Measurements from ENCODE around the gene LUZP2.

LUZP2 gene

GRCh38 chr11:24734742-24735237 is 237.9 kb downstream of the LUZP2 start:
- DNase-seq: no peak

GRCh38 chr11:24738972-24739371 is 242.1 kb downstream of the LUZP2 start:
- no peak for DNase-seq

- no peak for DNase-seq
Observed at GRCh38 chr11:24739637-24740036, 242.8 kb downstream of the LUZP2 start.

DNA sequence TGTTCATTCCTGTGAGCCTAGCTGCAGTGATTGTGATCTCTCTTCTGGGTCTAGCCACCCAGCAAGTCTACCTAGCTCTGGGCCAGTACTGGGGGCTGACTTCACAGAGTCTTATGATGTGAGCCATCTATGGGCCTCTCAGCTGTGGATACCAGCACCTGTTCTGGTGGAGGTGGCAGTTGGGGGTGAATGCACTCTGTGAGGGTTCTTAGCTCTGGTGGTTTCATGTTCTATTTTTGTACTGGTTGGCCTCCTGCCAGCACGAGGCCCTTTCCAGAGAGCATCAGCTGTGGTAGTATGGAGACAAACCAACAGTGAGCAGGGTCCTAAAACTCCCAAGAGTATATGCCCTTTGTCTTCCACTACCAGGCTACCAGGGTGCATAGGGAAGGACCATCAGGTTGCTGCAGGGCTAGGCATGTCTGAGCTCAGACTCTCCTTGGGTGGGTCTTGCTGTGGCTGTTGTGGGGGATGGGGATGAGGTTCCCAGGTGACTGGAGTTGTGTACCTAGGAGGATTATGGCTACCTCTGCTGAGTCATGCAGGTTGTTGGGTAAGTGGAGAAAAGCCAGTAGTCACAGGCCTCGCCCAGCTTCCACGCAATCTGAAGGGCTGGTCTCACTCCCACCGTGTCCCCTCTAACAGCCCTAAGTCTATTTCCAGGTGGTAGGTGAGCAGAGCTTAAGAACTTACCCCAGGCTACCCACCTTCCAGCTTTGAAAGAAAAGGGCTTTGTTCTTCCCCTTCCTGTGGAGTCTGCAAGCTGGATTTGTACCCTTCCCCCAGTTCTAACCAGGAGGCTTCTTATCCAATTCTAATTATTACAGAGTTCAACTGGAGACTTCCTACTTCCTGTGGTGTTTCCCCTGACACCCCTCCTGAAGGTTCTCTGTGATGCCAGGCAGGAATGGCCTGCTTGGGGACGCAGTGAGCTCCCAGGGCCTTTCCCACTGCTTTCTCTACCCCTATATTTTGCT is 250.7 kb downstream of the LUZP2 start:
- no peak for DNase-seq

- no peak for DNase-seq
Observed at GRCh38 chr11:24748261-24748660, 251.4 kb downstream of the LUZP2 start.

GRCh38 chr11:24754406-24754805 is 257.6 kb downstream of the LUZP2 start:
- DNase-seq: no peak

DNA sequence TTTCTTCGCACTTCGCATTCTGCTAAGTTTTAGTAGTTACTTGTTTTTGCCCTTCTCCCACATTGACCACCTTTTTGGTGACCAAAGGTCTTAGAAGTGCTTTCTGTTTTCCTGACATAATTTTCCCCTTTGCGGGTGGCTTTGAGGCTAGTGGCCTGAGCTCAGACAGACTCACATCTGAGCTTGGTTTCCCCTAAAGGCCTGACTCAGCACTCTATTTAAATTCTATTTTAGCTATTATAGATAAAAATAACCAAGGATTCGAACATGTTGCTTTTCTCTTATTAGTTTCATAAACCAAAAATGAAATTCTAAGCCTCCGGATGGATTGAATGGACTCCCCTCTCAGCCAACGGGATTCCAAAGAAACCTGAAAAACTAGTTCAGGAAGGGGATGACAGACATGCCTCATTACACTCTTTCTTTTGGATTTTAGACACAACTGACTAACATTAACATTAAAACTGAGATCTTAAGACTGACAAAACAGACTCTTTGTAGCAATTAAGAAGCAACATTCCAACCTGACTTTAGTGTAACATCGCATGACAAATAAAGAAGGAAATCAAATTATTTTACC is 258.5 kb downstream of the LUZP2 start:
- no peak for DNase-seq

GRCh38 chr11:24759742-24760141 is 262.9 kb downstream of the LUZP2 start:
- DNase-seq: no peak

- no peak for DNase-seq
Observed at GRCh38 chr11:24760681-24761080, 263.8 kb downstream of the LUZP2 start.

- no peak for DNase-seq
Observed at GRCh38 chr11:24762076-24762475, 265.2 kb downstream of the LUZP2 start.

DNA sequence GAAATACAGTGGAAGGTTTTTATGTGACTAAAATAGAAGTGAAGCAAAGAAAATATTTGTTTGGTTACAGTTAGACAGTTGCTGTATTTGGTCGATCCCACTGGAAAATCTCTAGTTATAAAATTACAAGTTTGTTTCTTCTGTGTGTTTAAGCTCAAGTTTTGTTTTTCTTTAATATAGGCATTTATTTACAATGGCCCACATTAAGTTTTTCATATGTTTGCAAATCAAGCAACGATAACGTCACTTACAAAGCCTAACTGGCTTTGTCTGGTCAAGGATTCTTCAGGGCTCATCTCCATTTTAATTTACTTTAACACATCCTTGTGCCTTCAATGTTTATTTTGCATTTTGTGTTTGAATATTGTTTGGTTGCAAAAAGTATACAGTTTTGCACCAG is 270.6 kb downstream of the LUZP2 start:
- DNase-seq: no peak

DNA sequence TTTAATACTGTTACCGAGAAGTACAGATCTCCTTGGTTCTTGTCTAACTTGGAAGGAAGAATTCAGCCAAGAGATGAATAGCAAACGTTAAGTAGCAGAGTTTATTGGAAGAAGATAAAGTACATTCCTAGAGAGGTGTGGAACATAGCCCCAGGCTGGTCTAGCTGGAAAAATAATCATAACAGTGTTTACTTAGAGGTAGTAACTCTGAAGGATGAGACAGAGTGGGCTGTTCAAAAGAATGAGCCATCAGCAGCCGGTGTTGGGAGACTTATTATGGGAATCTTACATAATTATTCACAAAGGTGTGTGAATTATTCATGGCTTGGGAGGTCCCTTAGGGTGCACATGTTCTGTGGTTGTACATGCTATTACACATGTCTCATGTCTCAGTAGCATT is 276.5 kb downstream of the LUZP2 start:
- no peak for DNase-seq

DNA sequence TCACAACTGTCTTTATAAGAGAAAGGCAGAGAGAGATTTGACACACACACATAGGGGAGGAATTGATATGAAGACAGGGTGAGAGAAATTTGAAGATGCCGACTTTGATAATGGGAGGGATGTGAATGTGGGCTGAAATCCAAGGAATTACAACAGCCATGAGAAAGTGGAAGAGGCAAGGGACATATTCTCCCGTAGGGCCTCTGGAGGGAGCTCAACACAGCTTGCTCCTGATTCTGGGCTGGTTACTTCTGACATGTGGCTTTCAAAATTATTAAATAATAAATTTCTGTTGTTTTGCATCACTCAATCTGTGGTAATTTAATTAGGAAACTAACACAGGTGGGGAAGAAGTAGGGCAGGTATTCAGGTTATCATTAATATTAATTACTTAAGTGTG is 282.9 kb downstream of the LUZP2 start:
- no peak for DNase-seq

GRCh38 chr11:24781288-24781687 is 284.4 kb downstream of the LUZP2 start:
- no peak for DNase-seq

GRCh38 chr11:24793479-24793878 is 296.6 kb downstream of the LUZP2 start:
- no peak for DNase-seq

- no peak for DNase-seq
Observed at GRCh38 chr11:24794064-24794463, 297.2 kb downstream of the LUZP2 start.

DNA sequence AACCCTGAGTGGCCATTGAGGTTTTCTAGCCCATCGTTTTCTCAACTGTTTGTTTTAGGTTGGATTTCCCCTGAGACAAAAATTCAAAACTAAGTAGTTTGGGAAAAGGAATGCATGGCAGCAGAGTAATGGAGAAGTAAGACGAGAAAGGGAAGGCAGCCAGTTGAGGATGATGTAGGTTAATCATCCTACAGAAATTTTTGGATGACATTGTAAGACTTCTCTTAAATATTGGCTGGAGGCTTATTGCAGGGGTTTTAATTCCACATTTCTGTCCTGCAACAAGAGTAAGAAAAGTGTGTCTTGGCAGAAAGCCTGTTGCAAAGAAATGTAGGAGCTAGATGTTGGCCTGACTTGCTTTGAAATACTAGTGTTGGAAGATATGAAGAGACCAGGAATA is 308.8 kb downstream of the LUZP2 start:
- DNase-seq: no peak

GRCh38 chr11:24808173-24808572 is 311.3 kb downstream of the LUZP2 start:
- no peak for DNase-seq

GRCh38 chr11:24819006-24819405 is 322.2 kb downstream of the LUZP2 start:
- DNase-seq: no peak

DNA sequence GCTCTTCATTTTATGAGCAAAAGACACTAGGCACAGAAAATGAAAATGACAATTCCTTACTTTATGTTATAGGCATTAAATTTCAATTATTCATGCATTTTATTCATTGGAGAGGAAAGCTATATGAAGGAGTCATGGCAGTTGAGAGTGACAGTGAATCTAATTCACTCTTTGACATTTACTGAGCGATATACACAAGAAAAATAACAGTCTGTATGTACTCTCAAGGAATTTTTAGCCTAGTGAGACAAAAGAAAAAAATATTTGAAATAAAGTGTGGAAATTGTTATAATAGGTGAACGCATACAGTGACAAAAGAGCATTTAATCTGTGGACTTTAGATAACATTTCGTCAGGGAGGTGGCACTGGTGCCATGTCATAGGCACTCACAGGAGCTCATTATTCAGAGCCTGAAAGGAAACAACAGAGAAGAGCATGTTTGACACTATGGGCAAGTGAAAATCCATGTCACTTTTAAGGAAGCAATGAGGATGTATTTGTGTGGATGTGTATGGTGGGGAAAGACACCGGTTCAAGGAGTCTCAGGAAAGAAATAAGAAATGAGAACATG is 323.1 kb downstream of the LUZP2 start:
- no peak for DNase-seq

DNA sequence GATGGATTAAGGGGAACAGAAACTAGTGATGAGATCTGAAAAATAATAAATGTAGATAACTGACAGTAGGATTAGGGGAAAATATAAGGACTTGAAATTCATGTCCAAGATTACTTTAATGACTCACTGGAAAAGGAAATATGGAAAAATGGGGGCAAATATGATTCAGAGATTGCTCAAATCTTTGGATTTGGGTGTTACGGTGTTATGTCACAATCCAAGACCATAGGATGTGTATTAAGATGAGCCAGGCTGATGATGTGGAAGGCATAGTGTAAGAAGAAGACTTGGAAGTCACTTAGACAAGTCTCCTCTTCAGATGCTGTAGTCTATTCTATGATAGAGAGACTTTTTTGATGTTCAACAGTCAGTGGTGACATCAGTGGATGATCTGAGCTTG is 323.7 kb downstream of the LUZP2 start:
- no peak for DNase-seq

- no peak for DNase-seq
Observed at GRCh38 chr11:24828938-24829605, 332.2 kb downstream of the LUZP2 start.

GRCh38 chr11:24833573-24833972 is 336.7 kb downstream of the LUZP2 start:
- no peak for DNase-seq

Data from GF-D8 (cell line).